H1 (cell line): Measurements from ENCODE around the gene HMGCS2. TPM values are rescaled to one million over a fixed set of nuclear protein-coding genes. Genes with fewer than 3 reads are reported as not detected.

ENCODE experiments used
- CTCF ChIA-PET: fragments of 300-600 bp; sonication (Branson Sonifier 250); formaldehyde crosslinking; loops from one replicate; lab custom pipeline; 2021; ENCODE audit not compliant: partially characterized antibody; lab: Charles Lee
- POLR2A ChIA-PET: fragments of 300-600 bp; sonication (Branson Sonifier 250); formaldehyde crosslinking; loops from one replicate; lab custom pipeline; 2021; ENCODE audit warnings: inconsistent platforms; ENCODE audit not compliant: partially characterized antibody; lab: Charles Lee
- DNase-seq, 2 experiments: peaks; one replicate each; pipeline versions ENCODE4 v3.0.0 to v3.0.0-alpha.2; 2010 to 2022; ENCODE audit warnings: low spot score in 2 of 2, low read depth in 1 of 2, mixed read lengths in 1 of 2
- FAIRE-seq: peaks from 2 replicates; lab custom pipeline; 2011; peaks lifted over from hg19 to GRCh38; lab: Jason Lieb, UNC
- H2AFZ ChIP-seq: 2 replicates; pipeline ENCODE4 v1.8.1; 2012; ENCODE audit warnings: low read length, inconsistent platforms
- H2AK5ac ChIP-seq: 2 replicates; pipeline ENCODE4 v1.6.1; 2013; ENCODE audit warnings: low read depth, low read length
- H2BK120ac ChIP-seq: replicated peaks from 2 replicates; pipeline ENCODE3; 2013; ENCODE audit warnings: low read depth, low read length, inconsistent platforms
- H2BK12ac ChIP-seq: 2 replicates; pipeline ENCODE4 v1.6.1; 2013; ENCODE audit warnings: low read depth, low read length
- H2BK15ac ChIP-seq: 2 replicates; pipeline ENCODE4 v1.6.1; 2013; ENCODE audit warnings: low read length
- H2BK20ac ChIP-seq: 2 replicates; pipeline ENCODE4 v1.6.1; 2013; ENCODE audit warnings: low read length
- H2BK5ac ChIP-seq: 2 replicates; pipeline ENCODE4 v1.6.1; 2013; ENCODE audit warnings: low read depth, low read length
- H3K14ac ChIP-seq: 2 replicates; pipeline ENCODE4 v1.6.1; 2013; ENCODE audit warnings: inconsistent platforms; ENCODE audit not compliant: insufficient read length
- H3K18ac ChIP-seq: 2 replicates; pipeline ENCODE4 v1.6.1; 2013; ENCODE audit warnings: low read length; ENCODE audit errors: extremely low read depth
- H3K23ac ChIP-seq: 2 replicates; pipeline ENCODE4 v1.6.1; 2013; ENCODE audit warnings: inconsistent platforms; ENCODE audit not compliant: insufficient read length
- H3K23me2 ChIP-seq: 2 replicates; pipeline ENCODE4 v1.6.1; 2013; ENCODE audit warnings: low read depth, low read length
- H3K27ac ChIP-seq: 2 replicates; pipeline ENCODE4 v1.6.1; 2011; ENCODE audit warnings: low read depth, low read length, inconsistent platforms
- H3K27me3 ChIP-seq, 4 experiments: replicated peaks in 1 of 4; 1 replicate in 1 of 4; 2 replicates in 3 of 4; pipeline versions ENCODE4 v1.6.1 to v1.8.1; 2011 to 2013; ENCODE audit warnings: low read length in 3 of 4, mild to moderate bottlenecking in 3 of 4, inconsistent platforms in 2 of 4, mixed read lengths in 2 of 4, moderate library complexity in 1 of 4; ENCODE audit not compliant: control insufficient read depth in 3 of 4, insufficient read depth in 3 of 4; ENCODE audit errors: extremely low read depth in 1 of 4
- H3K36me3 ChIP-seq, 4 experiments: 2 replicates each; pipeline versions ENCODE4 v1.6.1 to v1.8.1; 2011 to 2013; ENCODE audit warnings: mild to moderate bottlenecking in 4 of 4, low read length in 3 of 4, moderate library complexity in 2 of 4, control low read depth in 1 of 4, inconsistent platforms in 1 of 4; ENCODE audit not compliant: insufficient read depth in 4 of 4, control insufficient read depth in 2 of 4
- H3K4ac ChIP-seq: replicated peaks from 2 replicates; pipeline ENCODE3; 2013; ENCODE audit warnings: low read length, low read depth, mixed read lengths, inconsistent platforms; ENCODE audit not compliant: insufficient read length
- H3K4me1 ChIP-seq, 4 experiments: replicated peaks in 1 of 4; 1 replicate in 1 of 4; 2 replicates in 3 of 4; pipeline versions ENCODE4 v1.6.1 to v1.8.1; 2011 to 2013; ENCODE audit warnings: low read length in 3 of 4, inconsistent platforms in 2 of 4, mixed read lengths in 1 of 4; ENCODE audit not compliant: insufficient read depth in 4 of 4, control insufficient read depth in 3 of 4
- H3K4me2 ChIP-seq, 2 experiments: 2 replicates each; pipeline versions ENCODE4 v1.6.1 to v1.8.1; 2011 to 2013; ENCODE audit warnings: low read depth in 2 of 2, low read length in 2 of 2, control low read depth in 1 of 2, inconsistent platforms in 1 of 2, mild to moderate bottlenecking in 1 of 2; ENCODE audit not compliant: insufficient read depth in 1 of 2
- H3K4me3 ChIP-seq, 4 experiments: fragments of 200-600, 300-600 bp in 1 of 4; sonication (generic), shearing (Covaris generic), sonication (Bioruptor Twin) in 1 of 4; 2 replicates each; pipeline versions ENCODE4 v1.5.1 to v1.8.1; 2011 to 2016; ENCODE audit warnings: low read length in 4 of 4, low read depth in 3 of 4, control low read depth in 2 of 4, inconsistent platforms in 2 of 4, mild to moderate bottlenecking in 2 of 4, mixed read lengths in 1 of 4, moderate library complexity in 1 of 4; ENCODE audit not compliant: insufficient read depth in 2 of 4; ENCODE audit errors: extremely low read depth in 1 of 4
- H3K56ac ChIP-seq: replicated peaks from 2 replicates; pipeline ENCODE3; 2013; ENCODE audit warnings: low read depth, mild to moderate bottlenecking, mixed read lengths, low read length, inconsistent platforms; ENCODE audit not compliant: insufficient read length
- H3K79me1 ChIP-seq: 2 replicates; pipeline ENCODE4 v1.6.1; 2013; ENCODE audit warnings: low read depth, low read length, control low read depth
- H3K79me2 ChIP-seq, 2 experiments: 2 replicates each; pipeline versions ENCODE4 v1.6.1 to v1.8.1; 2012 to 2013; ENCODE audit warnings: low read length in 2 of 2, mild to moderate bottlenecking in 2 of 2, inconsistent platforms in 1 of 2; ENCODE audit not compliant: insufficient read depth in 2 of 2, control insufficient read depth in 1 of 2
- H3K9ac ChIP-seq, 4 experiments: replicated peaks in 1 of 4; 1 replicate in 1 of 4; 2 replicates in 3 of 4; pipeline versions ENCODE4 v1.6.1 to v1.8.1; 2011 to 2013; ENCODE audit warnings: low read depth in 3 of 4, low read length in 3 of 4, control low read depth in 2 of 4, mild to moderate bottlenecking in 2 of 4, moderate library complexity in 2 of 4, inconsistent platforms in 1 of 4; ENCODE audit errors: extremely low read depth in 1 of 4
- H3K9me3 ChIP-seq, 2 experiments: 2 replicates each; pipeline versions ENCODE4 v1.6.1 to v1.8.1; 2012 to 2013; ENCODE audit warnings: mild to moderate bottlenecking in 2 of 2, moderate library complexity in 2 of 2, control low read depth in 1 of 2, inconsistent platforms in 1 of 2, low read depth in 1 of 2, low read length in 1 of 2, mixed read lengths in 1 of 2; ENCODE audit not compliant: insufficient read depth in 2 of 2
- H4K20me1 ChIP-seq, 2 experiments: replicated peaks in 1 of 2; 2 replicates each; pipeline versions ENCODE3 to v1.8.1; 2011 to 2013; ENCODE audit warnings: inconsistent platforms in 2 of 2, low read length in 2 of 2, mild to moderate bottlenecking in 1 of 2; ENCODE audit not compliant: insufficient read depth in 2 of 2, control insufficient read depth in 1 of 2
- H4K5ac ChIP-seq: 2 replicates; pipeline ENCODE4 v1.6.1; 2013; ENCODE audit warnings: low read length, low read depth, mixed read lengths, inconsistent platforms; ENCODE audit not compliant: insufficient read length
- H4K8ac ChIP-seq: 2 replicates; pipeline ENCODE4 v1.8.0; 2013; ENCODE audit warnings: mild to moderate bottlenecking, moderate library complexity, low read length, inconsistent platforms; ENCODE audit not compliant: insufficient read depth; ENCODE audit errors: extremely low read depth
- H4K91ac ChIP-seq: replicated peaks from 2 replicates; pipeline ENCODE3; 2013; ENCODE audit warnings: low read length, mixed read lengths, inconsistent platforms; ENCODE audit not compliant: insufficient read length
- ATF3 ChIP-seq: IDR thresholded peaks from 2 replicates; pipeline ENCODE4 v1.6.1; 2011; ENCODE audit warnings: low read depth, mild to moderate bottlenecking, low read length; ENCODE audit not compliant: insufficient read depth
- CBX8 ChIP-seq: fragments of 300-800, 300-1000 bp; sonication (generic); IDR thresholded peaks from 2 replicates; pipeline ENCODE4 v1.7.1; 2016; ENCODE audit warnings: low read depth, low read length, borderline replicate concordance
- CHD2 ChIP-seq: IDR thresholded peaks from 2 replicates; pipeline ENCODE4 v1.6.1; 2012; ENCODE audit warnings: low read length, improper control_type of control experiment
- EP300 ChIP-seq, 2 experiments: IDR thresholded peaks; 1 replicate in 1 of 2; 2 replicates in 1 of 2; pipeline ENCODE4 v1.6.1; 2011 to 2012; ENCODE audit warnings: low read depth in 2 of 2, low read length in 2 of 2, mild to moderate bottlenecking in 2 of 2, borderline replicate concordance in 1 of 2, inconsistent platforms in 1 of 2, moderate library complexity in 1 of 2
- KDM4A ChIP-seq: IDR thresholded peaks from one replicate; pipeline ENCODE4 v1.7.1; 2012; ENCODE audit warnings: low read depth, mild to moderate bottlenecking, moderate library complexity, low read length, inconsistent platforms; ENCODE audit not compliant: severe bottlenecking
- NRF1 ChIP-seq: IDR thresholded peaks from 2 replicates; pipeline ENCODE4 v1.6.1; 2011; ENCODE audit warnings: mild to moderate bottlenecking, low read depth, low read length, improper control_type of control experiment
- POLR2A ChIP-seq, 2 experiments: IDR thresholded peaks; 1 replicate in 1 of 2; 2 replicates in 1 of 2; pipeline ENCODE4 v1.6.1; 2011; ENCODE audit warnings: low read depth in 2 of 2, low read length in 2 of 2, mild to moderate bottlenecking in 2 of 2; ENCODE audit errors: control extremely low read depth in 1 of 2
- RBBP5 ChIP-seq: IDR thresholded peaks from 2 replicates; pipeline ENCODE4 v1.7.1; 2012; ENCODE audit warnings: low read depth, mild to moderate bottlenecking, inconsistent platforms, low read length, moderate library complexity, borderline replicate concordance
- RXRA ChIP-seq: IDR thresholded peaks from 2 replicates; pipeline ENCODE4 v1.6.1; 2011; ENCODE audit warnings: low read depth, mild to moderate bottlenecking, low read length, moderate library complexity; ENCODE audit not compliant: insufficient read depth
- SAP30 ChIP-seq: fragments of 300-600 bp; sonication (generic); IDR thresholded peaks from 2 replicates; pipeline ENCODE4 v1.7.1; 2012; ENCODE audit warnings: low read length, moderate library complexity, mild to moderate bottlenecking, inconsistent platforms; ENCODE audit not compliant: insufficient read depth, insufficient replicate concordance
- SIRT6 ChIP-seq: IDR thresholded peaks from one replicate; pipeline ENCODE4 v1.7.1; 2012; ENCODE audit warnings: low read length, inconsistent platforms
- SIX5 ChIP-seq: IDR thresholded peaks from 2 replicates; pipeline ENCODE4 v1.6.1; 2011; ENCODE audit warnings: mild to moderate bottlenecking, low read depth, low read length
- SRF ChIP-seq: IDR thresholded peaks from 2 replicates; pipeline ENCODE4 v1.6.1; 2011; ENCODE audit warnings: mild to moderate bottlenecking, low read depth, low read length, moderate library complexity
- SUZ12 ChIP-seq: fragments of 200-600 bp; sonication (generic); IDR thresholded peaks from 2 replicates; pipeline ENCODE4 v1.6.1; 2012; ENCODE audit warnings: mild to moderate bottlenecking, inconsistent platforms, low read length, moderate library complexity, mixed read lengths
- WGBS, 2 experiments: shearing (Covaris generic) in 1 of 2; methylation state at CpG; one replicate each; pipeline versions ENCODE4 v1.1.6 to v1.1.7; 2013 to 2015; ENCODE audit warnings: low lambda C conversion rate in 2 of 2, mixed read lengths in 2 of 2, inconsistent platforms in 1 of 2, low coverage in 1 of 2, missing lambda C conversion rate in 1 of 2; ENCODE audit not compliant: insufficient replicate concordance in 2 of 2, insufficient coverage in 1 of 2, insufficient read length in 1 of 2; ENCODE audit errors: extremely low coverage in 1 of 2, missing lambda C conversion rate in 1 of 2; 5-methylcytosine and 5-hydroxymethylcytosine counted together
- polyA plus RNA-seq, 7 experiments: library from polyadenylated mRNA; depleted of rRNA in 3 of 7; stranded (reverse) in 5 of 7; unstranded in 2 of 7; fragments of >200 nt in 5 of 7; fragments of 200-250 nt in 2 of 7; gene quantifications; 1 replicate in 5 of 7; 2 replicates in 1 of 7; 4 replicates in 1 of 7; pipeline versions ENCODE4 v1.2.1 to v1.2.3, GENCODE V29; 2011 to 2013; ENCODE audit warnings: missing spikeins in 2 of 7, mixed read lengths in 2 of 7
- total RNA-seq: library from RNA; stranded (reverse); fragmentation: NEBNext Ultra II Directional; extraction: Animal tissue kit (Norgen Biotek cat#: 25700); gene quantifications from 2 replicates; pipeline ENCODE4 v1.2.1, GENCODE V29; 2021

The HMGCS2 gene
- total and polyA plus RNA-seq, 2 of the 8 experiments (the other 6 are each of a cell fraction or from before 2014, with no cell fraction given), result not detected

DNA sequence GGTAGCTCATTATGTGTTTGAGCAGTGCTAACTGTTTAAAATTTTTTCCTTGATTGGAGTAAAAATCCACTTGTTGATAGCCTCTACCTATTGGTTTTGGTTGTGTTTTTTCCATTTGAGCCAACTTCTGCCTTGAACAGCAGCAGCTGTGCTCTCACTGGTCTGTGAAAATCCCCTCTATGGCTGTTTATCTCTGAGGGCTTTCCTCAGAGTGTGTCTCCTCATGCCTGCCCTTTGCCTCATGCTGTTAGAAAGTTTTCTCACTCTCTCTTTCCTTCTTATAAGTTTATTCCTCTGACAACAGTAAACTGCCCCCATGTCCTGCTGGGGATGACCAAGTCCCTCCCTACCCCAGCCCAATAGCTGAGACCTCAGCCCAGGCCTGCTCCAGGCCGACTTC is 28.5 kb upstream of the HMGCS2 start:
- Histone ChIP-seq H3K14ac (no peak overlapping the region), H3K4me1 (no peaks in the 10 kb centered on the region), H3K9ac (no peak overlapping the region), H3K4me2 (no peak overlapping the region), H4K91ac (no peak overlapping the region), H4K8ac (no peak overlapping the region), H3K79me2 (no peaks in the 10 kb centered on the region), H4K5ac (no peak overlapping the region), H2AK5ac (no peak overlapping the region), H3K56ac (no peak overlapping the region), H3K18ac (no peak overlapping the region), H2BK15ac (no peak overlapping the region), H3K4me3 (no peak overlapping the region), H3K27ac (no peak overlapping the region), H3K27me3 (no peaks in the 10 kb centered on the region; a peak in 1 of 7 replicates), H3K4ac (no peak overlapping the region), H3K36me3 (no peaks in the 10 kb centered on the region), H4K20me1 (no peaks in the 10 kb centered on the region), H3K79me1 (no peaks in the 10 kb centered on the region), H2BK20ac (no peak overlapping the region), H3K9me3 (no peaks in the 10 kb centered on the region), H2AFZ (no peak overlapping the region), H3K23ac (no peak overlapping the region), H3K23me2 (no peaks in the 10 kb centered on the region; the same call in 1 of the 2 replicates), H2BK120ac (no peak overlapping the region), H2BK12ac (no peak overlapping the region), H2BK5ac (no peak overlapping the region)
- 93% methylated on average over 1 of the region's 1 CpG; no CpG with 5 or more reads in 1 of the 2 experiments for WGBS, 2 experiments
- FAIRE-seq (no peak), DNase-seq (peak in 1 of 2 experiments; percentile 24)
- CTCF ChIA-PET, result interaction anchor here (1.4 to 11.9 kb wide), 2 partner anchors 11 to 47 kb away, joined by 3 to 76 read pairs; partner anchors contain the start of gene REG4
- POLR2A ChIA-PET, result interaction anchor here (1.4 to 2.4 kb wide), 3 partner anchors 54 to 85 kb away, joined by 3 to 7 read pairs (median 4); partner anchors contain the start of gene PHGDH
- no peak for TF ChIP-seq POLR2A (IDR thresholded peaks at IDR 0.05; ENCODE audit: control extremely low read depth in 1 of 2, low read depth in 2 of 2, low read length in 2 of 2)
- no peak for TF ChIP-seq SIX5
- no peak for TF ChIP-seq KDM4A
- TF ChIP-seq RBBP5, result no peak
- TF ChIP-seq SAP30, result no peak
- TF ChIP-seq SIRT6, result no peak
- no peak for TF ChIP-seq SUZ12
- TF ChIP-seq EP300 (IDR thresholded peaks at IDR 0.05; ENCODE audit: borderline replicate concordance in 1 of 2, low read depth in 2 of 2, low read length in 2 of 2), result no peak
- TF ChIP-seq CBX8, result no peak
- TF ChIP-seq CHD2, result no peak
- TF ChIP-seq SRF, result no peak
- no peak for TF ChIP-seq RXRA
- TF ChIP-seq NRF1, result no peak
- no peak for TF ChIP-seq ATF3
